Ascending aorta (tissue), 2 donors: ENCODE measurements around the gene NDUFS6. TPM values are rescaled to one million over a fixed set of nuclear protein-coding genes. Genes with fewer than 3 reads are reported as not detected.

Source experiments
- DNase-seq, 2 donors: peaks; one replicate each; pipeline ENCODE4 v3.0.0-alpha.2; 2019; ENCODE audit warnings: low spot score in 2 of 2
- H3K27ac ChIP-seq, 2 donors: fragments of 200-600 bp; sonication (generic); one replicate each; pipeline ENCODE4 v1.5.1; 2016 to 2017; ENCODE audit warnings: mild to moderate bottlenecking in 1 of 2
- H3K27me3 ChIP-seq: fragments of 200-600 bp; sonication (generic); one replicate; pipeline ENCODE4 v1.5.1; 2017
- H3K36me3 ChIP-seq, 2 donors: fragments of 200-600 bp; sonication (generic); one replicate each; pipeline ENCODE4 v1.5.1; 2016
- H3K4me1 ChIP-seq, 2 donors: fragments of 200-600 bp; sonication (generic); one replicate each; pipeline ENCODE4 v1.5.1; 2016 to 2017; ENCODE audit warnings: mild to moderate bottlenecking in 1 of 2
- H3K4me3 ChIP-seq, 2 donors: fragments of 200-600 bp; sonication (generic); one replicate each; pipeline ENCODE4 v1.5.1; 2016 to 2017; ENCODE audit warnings: mild to moderate bottlenecking in 1 of 2
- H3K9me3 ChIP-seq, 2 donors: fragments of 200-600 bp; sonication (generic); one replicate each; pipeline ENCODE4 v1.5.1; 2016
- intact Hi-C: fragments of 100-400 bp; cut with DNase I; formaldehyde crosslinking; loops from one replicate; pipeline ENCODE4 v1.15.1; 2023
- total RNA-seq: library from RNA; depleted of rRNA; stranded (reverse); fragments of >200 nt; gene quantifications from one replicate; pipeline ENCODE4 v1.1.0, GENCODE V29; 2016
- TF ChIP-seq, protein P1 (sequence below), 3 experiments: fragments of 200-600 bp in 2 of 3; fragments of 450-650 bp in 1 of 3; sonication (generic) in 2 of 3; IDR thresholded peaks; one replicate each; pipeline ENCODE4 v1.5.1; 2016 to 2019; ENCODE audit warnings: antibody characterized with exemption in 3 of 3, mild to moderate bottlenecking in 1 of 3, moderate library complexity in 1 of 3

NDUFS6 gene
- total RNA-seq, 1 donor from 2014 or later, result 29.8 TPM

DNA sequence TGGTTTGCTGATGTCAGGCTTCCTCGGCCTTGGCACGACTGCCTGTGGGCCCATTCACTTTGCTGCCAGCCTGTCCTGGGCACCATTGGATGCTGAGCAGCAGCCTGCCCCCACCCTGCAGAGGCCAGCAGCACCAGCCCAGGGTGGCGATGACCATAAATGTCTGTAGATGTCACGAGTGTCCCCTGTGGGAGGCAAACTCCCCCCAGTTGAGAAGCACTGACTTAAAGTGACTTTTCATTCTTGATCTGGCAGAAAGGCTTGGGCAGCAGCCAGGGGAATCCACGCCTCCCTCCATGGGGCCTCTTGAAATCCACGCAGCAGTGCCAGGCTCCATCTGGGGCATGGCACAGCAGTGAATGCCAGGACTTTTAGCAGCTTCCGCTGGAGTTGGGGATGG lies 59.7 kb downstream of the NDUFS6 start:
- peaks cover 8% of the 10 kb centered on the region for H3K27me3 ChIP-seq
- no peaks in the 10 kb centered on the region for H3K9me3 ChIP-seq
- TF ChIP-seq, protein P1, sequence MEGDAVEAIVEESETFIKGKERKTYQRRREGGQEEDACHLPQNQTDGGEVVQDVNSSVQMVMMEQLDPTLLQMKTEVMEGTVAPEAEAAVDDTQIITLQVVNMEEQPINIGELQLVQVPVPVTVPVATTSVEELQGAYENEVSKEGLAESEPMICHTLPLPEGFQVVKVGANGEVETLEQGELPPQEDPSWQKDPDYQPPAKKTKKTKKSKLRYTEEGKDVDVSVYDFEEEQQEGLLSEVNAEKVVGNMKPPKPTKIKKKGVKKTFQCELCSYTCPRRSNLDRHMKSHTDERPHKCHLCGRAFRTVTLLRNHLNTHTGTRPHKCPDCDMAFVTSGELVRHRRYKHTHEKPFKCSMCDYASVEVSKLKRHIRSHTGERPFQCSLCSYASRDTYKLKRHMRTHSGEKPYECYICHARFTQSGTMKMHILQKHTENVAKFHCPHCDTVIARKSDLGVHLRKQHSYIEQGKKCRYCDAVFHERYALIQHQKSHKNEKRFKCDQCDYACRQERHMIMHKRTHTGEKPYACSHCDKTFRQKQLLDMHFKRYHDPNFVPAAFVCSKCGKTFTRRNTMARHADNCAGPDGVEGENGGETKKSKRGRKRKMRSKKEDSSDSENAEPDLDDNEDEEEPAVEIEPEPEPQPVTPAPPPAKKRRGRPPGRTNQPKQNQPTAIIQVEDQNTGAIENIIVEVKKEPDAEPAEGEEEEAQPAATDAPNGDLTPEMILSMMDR (IDR thresholded peaks at IDR 0.05), result no peak
- H3K27ac ChIP-seq, result no peak overlapping the region
- intact Hi-C loops, result no loop called here
- no peak overlapping the region for H3K4me3 ChIP-seq
- no peaks in the 10 kb centered on the region for H3K36me3 ChIP-seq
- no peak for DNase-seq
- no peaks in the 10 kb centered on the region for H3K4me1 ChIP-seq

DNA sequence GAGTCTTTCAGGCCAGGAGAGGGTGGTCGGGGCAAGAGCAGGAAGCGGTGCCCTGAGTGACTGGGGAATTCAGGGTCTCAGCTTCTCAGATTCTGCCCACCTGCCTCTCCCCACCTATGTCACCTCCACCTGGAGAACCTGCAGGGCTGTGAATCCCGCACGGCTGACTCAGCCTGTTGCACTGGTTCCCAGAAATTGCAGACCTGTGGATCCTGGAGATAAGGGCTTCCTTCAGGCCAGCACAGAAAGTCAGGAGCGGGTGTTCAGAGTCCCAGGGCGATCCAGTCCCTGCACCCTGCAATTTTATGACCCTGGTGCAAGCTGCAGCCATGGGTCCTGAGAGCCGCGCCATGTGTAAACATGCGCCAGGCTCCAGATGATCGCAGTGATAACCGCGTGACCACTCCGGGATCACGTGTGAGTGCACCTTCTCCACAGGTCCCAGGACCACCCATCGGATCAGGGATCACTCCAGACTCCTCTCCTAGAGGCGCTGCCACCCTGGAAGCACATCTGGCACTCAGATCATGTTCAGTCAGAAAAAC lies 63.8 kb downstream of the NDUFS6 start:
- no peaks in the 10 kb centered on the region for H3K9me3 ChIP-seq
- no peak overlapping the region for H3K27ac ChIP-seq
- TF ChIP-seq, protein P1 (IDR thresholded peaks at IDR 0.05), result no peak
- no peak for DNase-seq
- no peaks in the 10 kb centered on the region for H3K4me1 ChIP-seq
- H3K4me3 ChIP-seq, result no peak overlapping the region
- no peaks in the 10 kb centered on the region for H3K36me3 ChIP-seq
- intact Hi-C loops, result no loop called here
- H3K27me3 ChIP-seq, result peaks cover 6% of the 10 kb centered on the region

DNA sequence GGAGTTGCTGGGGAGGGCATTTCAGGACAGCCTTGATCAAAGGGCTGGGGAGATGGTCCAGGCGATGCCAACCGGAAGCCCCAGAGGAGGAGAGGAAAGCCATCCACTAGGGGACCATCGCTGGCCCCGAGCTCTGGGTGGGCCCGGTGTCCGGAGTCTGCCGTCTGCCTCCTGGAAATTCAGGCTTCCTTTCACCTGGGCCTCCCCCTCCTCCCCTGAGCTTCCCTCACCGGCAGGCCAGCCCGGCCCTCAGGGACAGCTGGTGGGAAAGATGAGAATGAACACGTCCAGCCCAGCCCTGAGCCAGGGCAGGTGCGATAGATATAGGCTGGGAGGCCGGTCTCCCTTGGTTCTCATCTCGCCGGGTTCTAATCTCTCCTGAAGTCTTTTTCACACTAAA lies 64.3 kb downstream of the NDUFS6 start:
- Histone ChIP-seq H3K27me3 (peaks cover 6% of the 10 kb centered on the region), H3K9me3 (no peaks in the 10 kb centered on the region), H3K4me1 (no peaks in the 10 kb centered on the region), H3K27ac (no peak overlapping the region), H3K4me3 (no peak overlapping the region), H3K36me3 (no peaks in the 10 kb centered on the region)
- TF ChIP-seq, protein P1 (IDR thresholded peaks at IDR 0.05), result no peak
- intact Hi-C loops, result no loop called here
- no peak for DNase-seq

Other genes with a start within 250 kb of the NDUFS6 start
- gene MRPL36, start 1.6 kb upstream of the NDUFS6 start, total RNA-seq, result 21.4 TPM
- not detected for gene IRX4, start 81.5 kb downstream of the NDUFS6 start, total RNA-seq